WTC11 (cell line): Measurements from ENCODE around the gene AP3M1.

Source experiments
- FOXP1 ChIP-seq: sonication (generic); formaldehyde crosslinking; IDR thresholded peaks from 2 replicates; pipeline ENCODE4 v1.8.0; 2022; ENCODE audit warnings: missing genetic modification reagents, mild to moderate bottlenecking, moderate library complexity, borderline replicate concordance
- HMGA2 ChIP-seq: fragments of 250-450 bp; sonication (Bioruptor Pico); IDR thresholded peaks from 2 replicates; pipeline ENCODE4 v1.4.0; 2021; ENCODE audit warnings: mild to moderate bottlenecking, moderate library complexity
- NR3C1 ChIP-seq: sonication (generic); formaldehyde crosslinking; conservative IDR thresholded peaks from 2 replicates; pipeline ENCODE4 v1.8.1; 2023; ENCODE audit warnings: low read depth, mild to moderate bottlenecking, missing genetic modification reagents
- PRRX2 ChIP-seq: fragments of 250-450 bp; sonication (Bioruptor Pico); IDR thresholded peaks from 2 replicates; pipeline ENCODE4 v1.8.0; 2021; ENCODE audit warnings: mild to moderate bottlenecking
- TEAD4 ChIP-seq: sonication (generic); formaldehyde crosslinking; IDR thresholded peaks from 2 replicates; pipeline ENCODE4 v1.8.0; 2022; ENCODE audit warnings: mild to moderate bottlenecking, missing genetic modification reagents
- TF ChIP-seq, protein P1 (sequence below): fragments of 200-600 bp; IDR thresholded peaks from 2 replicates; pipeline ENCODE4 v1.8.0; 2022; ENCODE audit warnings: antibody characterized with exemption

DNA sequence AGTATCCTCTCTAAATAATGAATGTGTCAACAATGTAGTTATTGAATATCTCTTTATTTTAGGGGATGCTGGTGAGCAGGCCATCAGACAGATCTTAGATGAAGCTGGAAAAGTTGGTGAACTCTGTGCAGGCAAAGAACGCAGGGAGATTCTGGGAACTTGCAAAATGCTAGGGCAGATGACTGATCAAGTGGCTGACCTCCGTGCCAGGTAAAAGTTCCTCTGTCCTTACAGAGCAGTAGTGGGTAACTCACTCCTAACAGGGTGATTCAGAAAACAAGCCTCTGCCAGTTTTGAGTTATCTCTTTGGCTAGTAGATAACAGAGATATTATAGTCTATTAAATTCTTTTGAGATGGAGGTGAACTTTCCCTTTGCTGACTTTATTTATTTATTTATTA is 67.3 kb downstream of the AP3M1 start:
- TF ChIP-seq HMGA2 (CRISPR knock-in tag) = no peak
- TF ChIP-seq, protein P1, sequence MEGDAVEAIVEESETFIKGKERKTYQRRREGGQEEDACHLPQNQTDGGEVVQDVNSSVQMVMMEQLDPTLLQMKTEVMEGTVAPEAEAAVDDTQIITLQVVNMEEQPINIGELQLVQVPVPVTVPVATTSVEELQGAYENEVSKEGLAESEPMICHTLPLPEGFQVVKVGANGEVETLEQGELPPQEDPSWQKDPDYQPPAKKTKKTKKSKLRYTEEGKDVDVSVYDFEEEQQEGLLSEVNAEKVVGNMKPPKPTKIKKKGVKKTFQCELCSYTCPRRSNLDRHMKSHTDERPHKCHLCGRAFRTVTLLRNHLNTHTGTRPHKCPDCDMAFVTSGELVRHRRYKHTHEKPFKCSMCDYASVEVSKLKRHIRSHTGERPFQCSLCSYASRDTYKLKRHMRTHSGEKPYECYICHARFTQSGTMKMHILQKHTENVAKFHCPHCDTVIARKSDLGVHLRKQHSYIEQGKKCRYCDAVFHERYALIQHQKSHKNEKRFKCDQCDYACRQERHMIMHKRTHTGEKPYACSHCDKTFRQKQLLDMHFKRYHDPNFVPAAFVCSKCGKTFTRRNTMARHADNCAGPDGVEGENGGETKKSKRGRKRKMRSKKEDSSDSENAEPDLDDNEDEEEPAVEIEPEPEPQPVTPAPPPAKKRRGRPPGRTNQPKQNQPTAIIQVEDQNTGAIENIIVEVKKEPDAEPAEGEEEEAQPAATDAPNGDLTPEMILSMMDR = no peak
- no peak for TF ChIP-seq NR3C1 (CRISPR knock-in tag)
- TF ChIP-seq TEAD4 = no peak
- TF ChIP-seq FOXP1 (CRISPR knock-in tag) = no peak
- TF ChIP-seq PRRX2 (CRISPR knock-in tag) = no peak
